CD14-positive monocyte (primary cell): ENCODE data around the gene NTRK2. TPM values are rescaled to one million over a fixed set of nuclear protein-coding genes. Genes with fewer than 3 reads are reported as not detected.

ENCODE experiments used
- DNase-seq, 3 donors: peaks; one replicate each; pipeline ENCODE4 v3.0.0-alpha.2; 2011 to 2022
- H2AFZ ChIP-seq: 2 replicates; pipeline ENCODE4 v1.6.0; 2012; ENCODE audit warnings: mild to moderate bottlenecking, low read depth, low read length, inconsistent platforms; ENCODE audit not compliant: insufficient read depth, poor library complexity, severe bottlenecking
- H3K27ac ChIP-seq, 2 donors: 1 replicate in 1 of 2; 2 replicates in 1 of 2; pipeline ENCODE4 v1.5.1; 2012 to 2013; ENCODE audit warnings: low read length in 2 of 2, control low read depth in 1 of 2, inconsistent platforms in 1 of 2, low read depth in 1 of 2, mild to moderate bottlenecking in 1 of 2
- H3K27me3 ChIP-seq, 2 donors: one replicate each; pipeline versions ENCODE4 v1.6.0 to v1.6.1; 2011 to 2013; ENCODE audit warnings: low read length in 2 of 2; ENCODE audit not compliant: control insufficient read depth in 2 of 2, insufficient read depth in 2 of 2
- H3K36me3 ChIP-seq, 2 donors: replicated peaks in 1 of 2; 1 replicate in 1 of 2; 2 replicates in 1 of 2; pipeline versions ENCODE4 v1.5.1 to v1.6.1; 2012 to 2013; ENCODE audit warnings: low read length in 2 of 2, control low read depth in 1 of 2, inconsistent platforms in 1 of 2, mild to moderate bottlenecking in 1 of 2; ENCODE audit not compliant: insufficient read depth in 2 of 2, control insufficient read depth in 1 of 2
- H3K4me1 ChIP-seq, 2 donors: 1 replicate in 1 of 2; 2 replicates in 1 of 2; pipeline versions ENCODE4 v1.5.1 to v1.6.1; 2012 to 2013; ENCODE audit warnings: low read length in 2 of 2, control low read depth in 1 of 2, inconsistent platforms in 1 of 2, mild to moderate bottlenecking in 1 of 2, moderate library complexity in 1 of 2; ENCODE audit not compliant: insufficient read depth in 2 of 2, control insufficient read depth in 1 of 2
- H3K4me2 ChIP-seq: replicated peaks from 2 replicates; pipeline ENCODE3; 2012; ENCODE audit warnings: low read length, moderate library complexity, mild to moderate bottlenecking; ENCODE audit not compliant: poor library complexity, severe bottlenecking; ENCODE audit errors: extremely low read depth
- H3K4me3 ChIP-seq, 3 experiments: fragments of 200-600 bp in 1 of 3; sonication (generic) in 1 of 3; replicated peaks in 1 of 3; 1 replicate in 2 of 3; 2 replicates in 1 of 3; pipeline ENCODE4 v1.5.1; 2011 to 2013; ENCODE audit warnings: low read length in 3 of 3, mild to moderate bottlenecking in 3 of 3, control low read depth in 2 of 3, low read depth in 2 of 3, inconsistent platforms in 1 of 3, moderate library complexity in 1 of 3
- H3K79me2 ChIP-seq: 2 replicates; pipeline ENCODE4 v1.6.0; 2012; ENCODE audit warnings: mild to moderate bottlenecking, control low read depth, inconsistent platforms, low read length, moderate library complexity; ENCODE audit not compliant: insufficient read depth
- H3K9ac ChIP-seq: 2 replicates; pipeline ENCODE4 v1.6.0; 2017; ENCODE audit warnings: low read length, mild to moderate bottlenecking; ENCODE audit not compliant: insufficient read depth, poor library complexity, severe bottlenecking
- H3K9me3 ChIP-seq, 2 donors: replicated peaks in 1 of 2; 1 replicate in 1 of 2; 2 replicates in 1 of 2; pipeline versions ENCODE4 v1.5.1 to v1.6.1; 2012 to 2013; ENCODE audit warnings: low read length in 2 of 2, control low read depth in 1 of 2; ENCODE audit not compliant: control insufficient read depth in 1 of 2, insufficient read depth in 1 of 2
- H4K20me1 ChIP-seq: 2 replicates; pipeline ENCODE4 v1.6.0; 2012; ENCODE audit warnings: mild to moderate bottlenecking, low read length, control low read depth, moderate library complexity; ENCODE audit not compliant: insufficient read depth
- H3K27ac Mint-ChIP-seq, 7 donors: one replicate each; pipeline ENCODE4 v1.8.0; 2020; ENCODE audit warnings: mild to moderate bottlenecking in 7 of 7, mixed read lengths in 7 of 7, moderate library complexity in 6 of 7, inconsistent platforms in 2 of 7
- H3K27me3 Mint-ChIP-seq, 3 donors: one replicate each; pipeline ENCODE4 v1.8.0; 2021 to 2022; ENCODE audit warnings: low read depth in 3 of 3, mild to moderate bottlenecking in 3 of 3, mixed read lengths in 3 of 3, moderate library complexity in 3 of 3, inconsistent platforms in 1 of 3
- H3K36me3 Mint-ChIP-seq, 2 donors: one replicate each; pipeline ENCODE4 v1.8.0; 2020; ENCODE audit warnings: mixed read lengths in 2 of 2, inconsistent platforms in 1 of 2, mild to moderate bottlenecking in 1 of 2
- H3K4me1 Mint-ChIP-seq: one replicate; pipeline ENCODE4 v1.8.0; 2020; ENCODE audit warnings: mild to moderate bottlenecking, mixed read lengths
- H3K4me3 Mint-ChIP-seq, 2 donors: one replicate each; pipeline ENCODE4 v1.8.0; 2020; ENCODE audit warnings: mild to moderate bottlenecking in 2 of 2, mixed read lengths in 2 of 2, moderate library complexity in 1 of 2
- H3K9me3 Mint-ChIP-seq, 7 donors: one replicate each; pipeline ENCODE4 v1.8.0; 2020 to 2022; ENCODE audit warnings: mixed read lengths in 7 of 7, mild to moderate bottlenecking in 6 of 7, moderate library complexity in 6 of 7, inconsistent platforms in 2 of 7
- WGBS: methylation state at CpG from one replicate; pipeline ENCODE4 v1.1.5; 2013; ENCODE audit warnings: missing lambda C conversion rate; ENCODE audit not compliant: insufficient coverage; 5-methylcytosine and 5-hydroxymethylcytosine counted together
- intact Hi-C, 2 donors: fragments of 100-400 bp; cut with micrococcal nuclease; formaldehyde crosslinking; loops; one replicate each; pipeline versions ENCODE4 v1.15.0 to v1.15.1; 2023
- polyA plus RNA-seq, 3 donors: library from polyadenylated mRNA; depleted of rRNA in 1 of 3; unstranded in 2 of 3; stranded (reverse) in 1 of 3; fragments of 300-500 nt in 2 of 3; fragments of >200 nt in 1 of 3; fragmentation: Illumina TruSeq in 2 of 3; gene quantifications; 1 replicate in 2 of 3; 2 replicates in 1 of 3; pipeline ENCODE4 v1.2.3, GENCODE V29; 2012 to 2021
- TF ChIP-seq, protein P1 (sequence below): fragments of 200-600 bp; IDR thresholded peaks from one replicate; pipeline ENCODE4 v1.8.0; 2022; ENCODE audit warnings: antibody characterized with exemption, mild to moderate bottlenecking

The NTRK2 gene
- polyA plus RNA-seq, 3 donors = not detected

- no peaks in the 10 kb centered on the region for H3K9me3 ChIP-seq
- H3K4me1 ChIP-seq = no peaks in the 10 kb centered on the region
- H3K27me3 ChIP-seq = no peaks in the 10 kb centered on the region
- TF ChIP-seq, protein P1, sequence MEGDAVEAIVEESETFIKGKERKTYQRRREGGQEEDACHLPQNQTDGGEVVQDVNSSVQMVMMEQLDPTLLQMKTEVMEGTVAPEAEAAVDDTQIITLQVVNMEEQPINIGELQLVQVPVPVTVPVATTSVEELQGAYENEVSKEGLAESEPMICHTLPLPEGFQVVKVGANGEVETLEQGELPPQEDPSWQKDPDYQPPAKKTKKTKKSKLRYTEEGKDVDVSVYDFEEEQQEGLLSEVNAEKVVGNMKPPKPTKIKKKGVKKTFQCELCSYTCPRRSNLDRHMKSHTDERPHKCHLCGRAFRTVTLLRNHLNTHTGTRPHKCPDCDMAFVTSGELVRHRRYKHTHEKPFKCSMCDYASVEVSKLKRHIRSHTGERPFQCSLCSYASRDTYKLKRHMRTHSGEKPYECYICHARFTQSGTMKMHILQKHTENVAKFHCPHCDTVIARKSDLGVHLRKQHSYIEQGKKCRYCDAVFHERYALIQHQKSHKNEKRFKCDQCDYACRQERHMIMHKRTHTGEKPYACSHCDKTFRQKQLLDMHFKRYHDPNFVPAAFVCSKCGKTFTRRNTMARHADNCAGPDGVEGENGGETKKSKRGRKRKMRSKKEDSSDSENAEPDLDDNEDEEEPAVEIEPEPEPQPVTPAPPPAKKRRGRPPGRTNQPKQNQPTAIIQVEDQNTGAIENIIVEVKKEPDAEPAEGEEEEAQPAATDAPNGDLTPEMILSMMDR = no peak
- peaks cover 0 to 2% (median 0%) of the 10 kb centered on the region in 3 donors for H3K27me3 Mint-ChIP-seq
- no peaks in the 10 kb centered on the region for H4K20me1 ChIP-seq
- no peak for DNase-seq
- H3K4me3 ChIP-seq = no peak overlapping the region
- H3K27ac ChIP-seq = no peak overlapping the region
- no peak overlapping the region for H3K27ac Mint-ChIP-seq
- H3K36me3 ChIP-seq = no peaks in the 10 kb centered on the region
- H3K79me2 ChIP-seq = no peaks in the 10 kb centered on the region
- no peak overlapping the region for H3K4me3 Mint-ChIP-seq
- H3K4me2 ChIP-seq = no peak overlapping the region
- H3K9ac ChIP-seq = no peak overlapping the region
- no peaks in the 10 kb centered on the region for H3K4me1 Mint-ChIP-seq
- no CpG with 5 or more reads among the region's 5 CpGs for WGBS
- no peaks in the 10 kb centered on the region for H3K36me3 Mint-ChIP-seq
- peaks cover 0 to 2% (median 0%) of the 10 kb centered on the region in 7 donors for H3K9me3 Mint-ChIP-seq
- no peak overlapping the region for H2AFZ ChIP-seq
- intact Hi-C loops = no loop called here
Measured at GRCh38 chr9:84804951-84805694, 135.6 kb downstream of the NTRK2 start.

- Histone ChIP-seq H3K4me1 (no peaks in the 10 kb centered on the region), H2AFZ (no peak overlapping the region), H3K9me3 (no peaks in the 10 kb centered on the region), H3K79me2 (no peaks in the 10 kb centered on the region), H3K36me3 (no peaks in the 10 kb centered on the region), H3K9ac (no peak overlapping the region), H3K27ac (no peak overlapping the region), H4K20me1 (no peaks in the 10 kb centered on the region), H3K4me2 (no peak overlapping the region), H3K27me3 (no peaks in the 10 kb centered on the region), H3K4me3 (no peak overlapping the region)
- TF ChIP-seq, protein P1 = no peak
- H3K4me1 Mint-ChIP-seq = no peaks in the 10 kb centered on the region
- H3K4me3 Mint-ChIP-seq = no peak overlapping the region
- no peak overlapping the region for H3K27ac Mint-ChIP-seq
- peaks cover 0 to 2% (median 0%) of the 10 kb centered on the region in 7 donors for H3K9me3 Mint-ChIP-seq
- H3K27me3 Mint-ChIP-seq = peaks cover 1 to 4% (median 2%) of the 10 kb centered on the region in 3 donors
- H3K36me3 Mint-ChIP-seq = no peaks in the 10 kb centered on the region
- no peak for DNase-seq
- intact Hi-C loops = no loop called here
- no CpG with 5 or more reads among the region's 5 CpGs for WGBS
Measured at GRCh38 chr9:84807431-84807830, 137.9 kb downstream of the NTRK2 start.
